Tibial nerve (tissue), 4 donors: ENCODE results near the gene SLC7A6.

Source experiments
- CTCF ChIP-seq, 5 experiments: fragments of 200-600 bp in 3 of 5; fragments of 450-650 bp in 2 of 5; sonication (generic) in 3 of 5; IDR thresholded peaks; one replicate each; pipeline ENCODE4 v1.5.1; 2016 to 2019; ENCODE audit warnings: antibody characterized with exemption in 5 of 5, mild to moderate bottlenecking in 3 of 5, moderate library complexity in 2 of 5
- EP300 ChIP-seq, 2 donors: sonication (generic); formaldehyde crosslinking; IDR thresholded peaks; one replicate each; pipeline ENCODE4 v1.6.1; 2017; ENCODE audit warnings: antibody characterized with exemption in 2 of 2, mild to moderate bottlenecking in 1 of 2
- POLR2A ChIP-seq, 2 donors: fragments of 450-650 bp; IDR thresholded peaks; one replicate each; pipeline ENCODE4 v1.6.1; 2017; ENCODE audit warnings: antibody characterized with exemption in 2 of 2, mild to moderate bottlenecking in 2 of 2, moderate library complexity in 2 of 2

DNA sequence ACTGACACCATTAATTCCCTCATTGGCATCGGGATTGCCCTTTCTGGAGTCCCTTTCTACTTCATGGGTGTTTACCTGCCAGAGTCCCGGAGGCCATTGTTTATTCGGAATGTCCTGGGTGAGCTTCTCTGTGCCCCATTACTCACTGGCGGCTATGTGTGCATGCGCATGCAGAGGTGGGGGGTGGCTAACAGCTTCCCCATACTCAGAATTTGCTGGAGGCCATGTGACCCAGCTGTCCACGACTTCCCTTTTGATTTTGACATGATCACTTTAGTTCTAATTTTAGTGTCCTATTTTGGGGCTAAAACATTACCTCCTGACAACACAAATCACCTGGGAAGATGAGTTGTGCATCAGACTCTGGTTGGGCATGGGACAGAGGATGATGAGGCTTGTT, 32.4 kb downstream of the SLC7A6 start:
- TF ChIP-seq CTCF (IDR thresholded peaks at IDR 0.05): no peak
- no peak for TF ChIP-seq POLR2A (IDR thresholded peaks at IDR 0.05)
- no peak for TF ChIP-seq EP300 (IDR thresholded peaks at IDR 0.05)
